Measurements from ENCODE around the gene LTB4R. TPM values are rescaled to one million over a fixed set of nuclear protein-coding genes. Genes with fewer than 3 reads are reported as not detected.

LTB4R gene
- total RNA-seq, 6 experiments from 2014 or later, result 2.7 to 5.5 (median 3.9) TPM

- Histone ChIP-seq H3K27me3 (no peaks in the 10 kb centered on the region), H3K36me3 (no peaks in the 10 kb centered on the region), H3K9me3 (no peaks in the 10 kb centered on the region), H3K4me1 (peaks cover 0 to 4% (median 0%) of the 10 kb centered on the region in 4 donors), H3K4me3 (no peak overlapping the region), H3K27ac (no peak overlapping the region)
- DNase-seq (no peak), ATAC-seq (no peak)
- intact Hi-C loops (cut with DNase I), result no loop called here
- TF ChIP-seq POLR2A (IDR thresholded peaks at IDR 0.05), result no peak
- TF ChIP-seq CTCF (IDR thresholded peaks at IDR 0.05), result no peak
- WGBS (ENCODE audit: insufficient coverage, low coverage, low lambda C conversion rate, missing lambda C conversion rate), result 33% methylated on average over 1 of the region's 1 CpG
Measured at GRCh38 chr14:24347134-24347533, 35.8 kb downstream of the LTB4R start.

GRCh38 chr14:24348186-24348585 is 36.9 kb downstream of the LTB4R start:
- Histone ChIP-seq H3K9me3 (no peaks in the 10 kb centered on the region), H3K4me1 (peaks cover 0 to 4% (median 0%) of the 10 kb centered on the region in 4 donors), H3K36me3 (no peaks in the 10 kb centered on the region), H3K27ac (no peak overlapping the region), H3K4me3 (no peak overlapping the region), H3K27me3 (no peaks in the 10 kb centered on the region)
- 100% methylated on average over 2 of the region's 2 CpGs for WGBS (ENCODE audit: insufficient coverage, low coverage, low lambda C conversion rate, missing lambda C conversion rate)
- intact Hi-C loops (cut with DNase I), result no loop called here
- TF ChIP-seq POLR2A (IDR thresholded peaks at IDR 0.05) (no peak), CTCF (IDR thresholded peaks at IDR 0.05) (no peak)
- ATAC-seq, result no peak
- no peak for DNase-seq

- ATAC-seq, result no peak
- WGBS (ENCODE audit: insufficient coverage, low coverage, low lambda C conversion rate, missing lambda C conversion rate), result 78% methylated on average over 5 of the region's 5 CpGs
- intact Hi-C loops (cut with DNase I), result no loop called here
Measured at GRCh38 chr14:24349742-24350141, 38.4 kb downstream of the LTB4R start.

GRCh38 chr14:24351517-24351916 is 40.2 kb downstream of the LTB4R start:
- ATAC-seq (peak; percentile 39 to 67 (median 54)), DNase-seq (no peak)
- intact Hi-C loops (cut with DNase I), result no loop called here
- Histone ChIP-seq H3K9me3 (no peaks in the 10 kb centered on the region), H3K27me3 (no peaks in the 10 kb centered on the region), H3K36me3 (no peaks in the 10 kb centered on the region), H3K4me3 (no peak overlapping the region), H3K4me1 (peaks cover 0 to 4% (median 0%) of the 10 kb centered on the region in 4 donors), H3K27ac (no peak overlapping the region)
- WGBS (ENCODE audit: insufficient coverage, low coverage, low lambda C conversion rate, missing lambda C conversion rate), result 20% methylated on average over 3 of the region's 4 CpGs
- TF ChIP-seq CTCF (IDR thresholded peaks at IDR 0.05) (no peak), POLR2A (IDR thresholded peaks at IDR 0.05) (no peak)

More at GRCh38 chr14:24349742-24350141, 38.4 kb downstream of the LTB4R start:
- H3K27me3 ChIP-seq, result no peaks in the 10 kb centered on the region
- no peaks in the 10 kb centered on the region for H3K9me3 ChIP-seq
- peaks cover 0 to 4% (median 0%) of the 10 kb centered on the region in 4 donors for H3K4me1 ChIP-seq
- TF ChIP-seq POLR2A (IDR thresholded peaks at IDR 0.05) (no peak), CTCF (IDR thresholded peaks at IDR 0.05) (no peak)
- no peak overlapping the region for H3K27ac ChIP-seq
- DNase-seq, result no peak
- H3K36me3 ChIP-seq, result no peaks in the 10 kb centered on the region
- no peak overlapping the region for H3K4me3 ChIP-seq

Measured in right lobe of liver (tissue), 6 donors.